ENCODE data around the gene PTPRF.

PTPRF gene

DNA sequence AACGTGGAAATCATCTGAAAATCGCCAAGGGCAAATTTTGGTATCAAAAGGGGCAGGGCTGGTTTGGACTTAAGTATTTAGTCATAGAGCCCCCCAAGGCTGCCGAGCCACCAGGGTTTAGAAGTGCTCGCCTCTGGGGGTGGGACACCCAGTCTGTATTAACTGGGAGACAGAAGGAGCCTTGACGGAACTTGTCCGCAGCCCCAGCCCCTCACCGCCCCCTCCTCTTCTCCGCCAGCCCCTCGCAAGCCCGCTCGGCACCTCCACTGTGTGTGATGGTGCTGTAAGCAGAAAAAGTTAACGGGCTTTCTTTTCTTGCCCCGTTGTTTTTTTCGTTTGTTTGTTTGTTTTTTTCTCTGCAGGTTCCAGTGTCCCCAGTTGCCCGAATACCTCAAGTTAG is 81.7 kb downstream of the PTPRF start:
- DNase-seq: no peak

GRCh38 chr1:43613075-43613942 is 82.6 kb downstream of the PTPRF start:
- no peak for DNase-seq

GRCh38 chr1:43614211-43614610 is 83.5 kb downstream of the PTPRF start:
- no peak for DNase-seq

DNA sequence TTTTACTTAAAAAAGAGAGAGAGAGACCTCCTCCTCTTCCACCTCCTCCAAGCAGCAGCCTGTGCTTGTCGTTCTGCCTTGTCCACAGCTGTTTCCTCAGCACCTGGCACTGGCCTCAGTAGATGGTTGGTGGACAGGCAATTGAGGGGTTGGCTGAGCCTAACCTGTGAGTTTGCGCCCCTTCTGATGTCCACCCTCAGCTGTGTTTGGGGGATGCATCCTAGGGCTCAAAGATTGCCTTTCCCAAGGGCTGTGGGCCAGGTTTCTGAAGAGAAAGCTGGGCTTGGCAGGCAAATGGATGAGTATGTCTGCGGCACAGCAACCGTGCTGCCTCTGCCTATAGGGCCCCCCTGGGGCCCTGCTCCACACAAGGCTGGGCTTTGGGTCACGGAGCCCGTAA is 84.2 kb downstream of the PTPRF start:
- DNase-seq: no peak

DNA sequence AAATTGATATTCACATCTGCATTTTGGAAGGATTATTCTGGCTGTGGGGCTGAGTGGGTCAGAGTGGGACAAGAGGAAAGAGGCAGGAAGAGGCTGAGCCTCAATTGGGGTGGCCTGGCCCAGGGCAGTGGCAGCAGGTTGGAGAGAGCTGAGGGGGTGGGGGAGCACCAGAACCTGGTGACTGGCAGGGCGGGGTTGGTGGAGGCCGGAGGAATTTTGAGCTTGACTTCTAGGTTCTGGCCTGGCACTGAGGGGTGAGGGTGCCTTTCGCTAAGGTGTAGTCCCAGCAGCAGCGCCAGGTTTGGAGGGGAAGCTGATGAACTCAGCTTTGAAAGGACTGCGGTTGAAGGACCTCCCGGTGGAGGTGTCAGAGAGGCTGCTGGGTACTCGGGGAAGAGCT is 85.7 kb downstream of the PTPRF start:
- DNase-seq: no peak

GRCh38 chr1:43617011-43617410 is 86.3 kb downstream of the PTPRF start:
- no peak for DNase-seq

- no peak for DNase-seq
Observed at GRCh38 chr1:43617668-43618067, 87.0 kb downstream of the PTPRF start.

DNA sequence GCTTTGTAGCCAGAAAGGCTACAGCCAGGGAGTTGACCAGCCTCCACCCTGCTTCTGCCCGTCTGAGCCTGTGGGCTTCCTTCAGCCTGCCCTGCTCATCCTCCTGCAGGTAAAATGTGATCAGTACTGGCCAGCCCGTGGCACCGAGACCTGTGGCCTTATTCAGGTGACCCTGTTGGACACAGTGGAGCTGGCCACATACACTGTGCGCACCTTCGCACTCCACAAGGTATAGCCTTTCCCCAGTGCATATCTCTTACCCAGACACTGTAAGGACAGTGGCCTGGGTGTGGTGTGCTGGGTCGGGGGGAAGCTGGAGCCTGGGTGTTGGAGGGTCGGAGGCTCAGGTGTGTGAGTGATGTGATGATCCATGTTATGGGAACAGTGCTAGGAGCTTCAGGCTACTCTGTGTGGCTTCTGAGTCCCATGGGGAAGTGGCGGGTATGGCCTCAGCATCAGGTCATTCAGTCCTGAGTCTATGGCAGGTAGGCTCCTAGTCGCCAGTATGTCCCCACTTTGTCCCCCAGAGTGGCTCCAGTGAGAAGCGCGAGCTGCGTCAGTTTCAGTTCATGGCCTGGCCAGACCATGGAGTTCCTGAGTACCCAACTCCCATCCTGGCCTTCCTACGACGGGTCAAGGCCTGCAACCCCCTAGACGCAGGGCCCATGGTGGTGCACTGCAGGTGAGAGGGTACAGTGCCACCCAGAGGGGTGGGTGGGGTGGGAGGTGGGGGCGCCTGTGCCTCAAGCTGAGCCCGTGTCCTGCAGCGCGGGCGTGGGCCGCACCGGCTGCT is 88.0 kb downstream of the PTPRF start:
- DNase-seq: no peak

DNA sequence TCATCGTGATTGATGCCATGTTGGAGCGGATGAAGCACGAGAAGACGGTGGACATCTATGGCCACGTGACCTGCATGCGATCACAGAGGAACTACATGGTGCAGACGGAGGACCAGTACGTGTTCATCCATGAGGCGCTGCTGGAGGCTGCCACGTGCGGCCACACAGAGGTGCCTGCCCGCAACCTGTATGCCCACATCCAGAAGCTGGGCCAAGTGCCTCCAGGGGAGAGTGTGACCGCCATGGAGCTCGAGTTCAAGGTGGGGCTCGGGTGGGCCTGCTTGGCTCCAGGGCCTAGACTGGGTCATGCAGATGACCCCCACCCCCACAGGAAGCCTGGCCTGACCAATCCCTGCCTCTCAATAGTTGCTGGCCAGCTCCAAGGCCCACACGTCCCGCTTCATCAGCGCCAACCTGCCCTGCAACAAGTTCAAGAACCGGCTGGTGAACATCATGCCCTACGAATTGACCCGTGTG is 88.7 kb downstream of the PTPRF start:
- DNase-seq: no peak

GRCh38 chr1:43619996-43620920 is 89.6 kb downstream of the PTPRF start:
- DNase-seq: no peak

GRCh38 chr1:43620956-43621355 is 90.3 kb downstream of the PTPRF start:
- DNase-seq: no peak

DNA sequence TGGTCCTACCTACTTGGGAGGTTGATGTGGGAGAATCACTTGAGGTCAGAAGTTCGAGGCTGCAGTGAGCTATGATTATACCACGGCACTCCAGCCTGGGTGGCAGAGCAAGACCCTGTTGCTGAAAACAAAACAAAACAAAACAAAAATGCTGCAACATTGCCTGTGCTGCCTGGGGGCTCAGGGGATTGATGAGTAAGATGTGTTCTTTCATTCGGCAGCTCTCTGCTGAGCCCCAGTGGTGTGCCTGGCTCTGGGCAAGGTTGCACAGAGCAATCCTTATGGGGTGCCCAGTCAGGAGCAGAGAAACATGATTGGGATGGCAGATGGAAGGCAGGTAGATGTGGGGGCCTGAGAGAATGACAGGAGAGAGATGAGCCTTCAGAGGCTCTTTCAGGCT is 90.7 kb downstream of the PTPRF start:
- DNase-seq: no peak

- no peak for DNase-seq
Observed at GRCh38 chr1:43621861-43622260, 91.2 kb downstream of the PTPRF start.

DNA sequence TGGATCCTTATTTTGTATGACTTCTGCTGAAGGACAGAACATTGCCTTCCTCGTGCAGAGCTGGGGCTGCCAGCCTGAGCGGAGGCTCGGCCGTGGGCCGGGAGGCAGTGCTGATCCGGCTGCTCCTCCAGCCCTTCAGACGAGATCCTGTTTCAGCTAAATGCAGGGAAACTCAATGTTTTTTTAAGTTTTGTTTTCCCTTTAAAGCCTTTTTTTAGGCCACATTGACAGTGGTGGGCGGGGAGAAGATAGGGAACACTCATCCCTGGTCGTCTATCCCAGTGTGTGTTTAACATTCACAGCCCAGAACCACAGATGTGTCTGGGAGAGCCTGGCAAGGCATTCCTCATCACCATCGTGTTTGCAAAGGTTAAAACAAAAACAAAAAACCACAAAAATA is 91.8 kb downstream of the PTPRF start:
- no peak for DNase-seq

GRCh38 chr1:43622901-43623780 is 92.5 kb downstream of the PTPRF start:
- DNase-seq: no peak

- DNase-seq: no peak
Observed at GRCh38 chr1:43625063-43625780, 94.5 kb downstream of the PTPRF start.

- DNase-seq: no peak
Observed at GRCh38 chr1:43632135-43632670, 101.5 kb downstream of the PTPRF start.

GRCh38 chr1:43634721-43635120 is 104.0 kb downstream of the PTPRF start:
- DNase-seq: no peak

- no peak for DNase-seq
Observed at GRCh38 chr1:43636006-43636641, 105.4 kb downstream of the PTPRF start.

DNA sequence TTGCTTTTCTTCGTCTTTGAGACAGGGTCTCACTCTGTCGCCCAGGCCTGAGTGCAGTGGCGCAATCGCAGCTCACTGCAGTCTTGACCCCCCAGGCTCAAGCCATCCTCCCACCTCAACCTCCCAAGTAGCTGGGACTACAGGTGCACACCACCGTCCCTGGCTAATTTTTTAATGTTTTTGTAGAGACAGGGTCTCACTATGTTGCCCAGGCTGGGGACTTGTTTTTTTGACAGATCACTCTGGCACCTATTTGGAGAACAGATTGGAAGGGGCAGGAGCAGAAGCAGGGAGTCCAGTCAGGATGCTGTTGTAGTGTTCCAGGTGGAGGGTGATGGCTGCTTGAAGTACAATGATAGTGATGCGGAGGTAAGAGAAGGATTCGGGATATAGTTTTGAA is 106.6 kb downstream of the PTPRF start:
- DNase-seq: no peak
